Sciatic nerve (tissue), 2 donors: ENCODE results near the gene PRR33. TPM values are rescaled to one million over a fixed set of nuclear protein-coding genes. Genes with fewer than 3 reads are reported as not detected.

Source experiments
- ATAC-seq: fragments of 200-7000 bp; cut with Tn5 transposase; one replicate; pipeline ENCODE4 v1.9.1; 2020; ENCODE audit warnings: mild to moderate bottlenecking, moderate library complexity
- DNase-seq: peaks from one replicate; pipeline ENCODE4 v3.0.0-alpha.2; 2020; ENCODE audit warnings: low spot score
- intact Hi-C: fragments of 100-400 bp; cut with DNase I; formaldehyde crosslinking; loops from one replicate; pipeline ENCODE4 v1.14.2; 2022
- total RNA-seq: library from RNA; stranded (reverse); fragmentation: NEBNext Ultra II Directional; extraction: Animal tissue kit (Norgen Biotek cat#: 25700); gene quantifications from one replicate; pipeline ENCODE4 v1.2.1, GENCODE V29; 2021
- donor health status: DM: no; HTN: no; CAD: no.
- donor health status: DM: no; HTN: no; CAD: no.

The PRR33 gene
- total RNA-seq, 1 donor from 2014 or later: not detected

GRCh38 chr11:1928891-1929541 lies 37.3 kb upstream of the PRR33 start:
- DNase-seq (no peak), ATAC-seq (no peak)
- intact Hi-C loops: no loop called here

DNA sequence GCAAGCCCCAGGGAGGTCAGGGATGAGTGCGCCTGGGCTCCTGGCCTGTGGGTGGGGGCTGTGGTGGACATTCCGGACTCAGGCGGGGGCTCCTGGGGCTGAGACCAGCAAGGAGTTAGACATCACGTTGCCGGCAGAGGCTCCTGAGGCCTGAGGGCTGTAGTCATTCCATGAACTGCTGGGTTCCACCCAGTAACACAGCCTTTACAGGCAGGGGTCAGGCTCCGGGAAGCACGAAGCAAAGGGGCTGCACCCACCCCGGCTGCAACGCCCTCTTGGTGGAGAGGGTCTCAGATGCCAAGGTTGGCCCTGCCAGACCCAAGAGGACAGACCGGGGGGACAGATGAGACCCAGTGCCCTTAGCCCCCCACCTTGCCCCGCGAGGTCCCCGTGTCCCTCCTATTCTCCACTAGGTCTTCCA lies 36.8 kb upstream of the PRR33 start:
- DNase-seq: no peak
- intact Hi-C loops: no loop called here
- peak; percentile 39 for ATAC-seq

GRCh38 chr11:1927848-1928469 lies 36.3 kb upstream of the PRR33 start:
- intact Hi-C loops: no loop called here
- DNase-seq: no peak
- peak; percentile 13 for ATAC-seq

DNA sequence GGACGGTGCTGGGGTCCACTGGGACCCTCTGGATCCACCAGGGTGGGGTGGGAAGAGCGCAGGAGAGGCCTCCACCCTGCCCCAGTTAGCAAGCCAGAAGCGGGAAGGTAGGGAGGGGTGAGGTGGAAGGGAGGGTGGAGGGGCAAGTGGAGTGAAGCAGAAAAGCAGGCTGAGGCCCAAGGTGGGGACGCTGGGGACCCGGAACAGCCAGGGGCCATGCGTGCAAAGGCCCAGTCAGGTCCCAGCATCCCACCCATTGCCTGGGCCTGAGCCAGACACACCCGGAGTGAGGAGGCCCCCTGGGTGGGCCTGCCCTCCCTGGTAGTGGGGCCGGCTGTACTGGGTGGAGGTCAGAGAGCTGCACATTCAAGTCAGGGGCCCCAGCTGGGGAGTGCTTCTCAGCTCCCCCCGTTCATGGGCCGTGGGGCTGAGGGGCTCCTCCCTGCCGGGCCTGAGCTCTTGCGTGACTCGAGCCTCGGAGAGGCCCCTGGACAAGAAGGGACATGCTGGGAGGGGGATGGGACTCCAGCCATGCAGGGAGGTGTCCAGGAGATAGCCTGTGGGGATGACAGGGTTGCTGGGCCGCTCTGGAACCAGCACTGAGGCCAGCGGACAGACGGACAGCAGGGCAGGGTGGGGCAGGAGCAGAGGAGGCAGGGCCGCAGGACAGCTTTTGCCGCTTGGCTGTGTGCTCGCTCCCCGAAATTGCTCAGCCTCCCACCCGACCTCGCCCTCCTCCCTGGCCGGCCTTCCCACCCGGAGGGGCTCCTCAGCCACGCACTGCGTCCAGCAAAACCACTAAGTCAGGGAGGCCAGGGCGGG lies 35.5 kb upstream of the PRR33 start:
- ATAC-seq: peak; percentile 34
- intact Hi-C loops: no loop called here
- DNase-seq: no peak

DNA sequence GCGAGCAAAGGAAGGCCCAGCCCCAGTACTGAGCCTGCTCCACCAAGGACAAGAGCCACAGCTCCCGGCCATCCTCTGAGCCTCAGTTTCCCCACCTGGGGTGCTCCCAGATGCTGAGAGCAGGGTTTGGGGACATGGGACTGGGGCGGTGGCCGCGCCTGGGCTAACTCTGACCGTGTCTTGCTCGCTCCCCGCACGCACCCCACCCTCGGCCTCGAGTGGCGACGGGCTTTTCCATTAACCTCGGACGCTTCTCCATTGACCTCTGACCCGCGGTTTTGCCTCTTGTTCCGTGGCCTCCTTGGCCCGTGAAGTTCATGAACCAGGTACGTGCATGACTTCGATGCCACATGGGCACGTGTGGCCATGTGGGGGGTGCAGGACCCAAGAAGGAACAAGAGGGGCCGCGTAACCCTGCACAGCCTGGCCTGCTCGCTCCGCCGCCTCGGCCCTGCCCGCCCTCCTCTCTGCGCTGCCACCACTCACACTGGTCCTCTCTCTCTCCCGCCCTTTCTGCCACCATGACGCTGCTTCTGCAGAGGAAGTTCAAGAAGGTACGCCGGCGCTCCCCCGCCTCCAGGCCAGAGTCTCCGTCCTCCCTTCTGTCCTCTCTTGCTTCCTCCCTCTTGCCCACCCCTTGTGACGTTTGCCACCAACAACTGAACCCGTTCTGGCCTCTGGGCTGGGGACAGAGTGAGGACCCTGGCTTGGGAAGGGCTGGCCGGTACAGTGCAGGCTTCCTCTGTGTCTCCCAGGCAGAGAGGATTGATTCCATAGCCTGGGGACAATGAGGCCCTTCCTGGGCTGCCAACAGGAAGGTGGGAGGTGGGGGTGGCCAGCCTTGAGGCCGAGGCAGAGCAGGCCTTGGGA lies 34.7 kb upstream of the PRR33 start:
- DNase-seq: no peak
- ATAC-seq: no peak
- intact Hi-C loops: no loop called here

DNA sequence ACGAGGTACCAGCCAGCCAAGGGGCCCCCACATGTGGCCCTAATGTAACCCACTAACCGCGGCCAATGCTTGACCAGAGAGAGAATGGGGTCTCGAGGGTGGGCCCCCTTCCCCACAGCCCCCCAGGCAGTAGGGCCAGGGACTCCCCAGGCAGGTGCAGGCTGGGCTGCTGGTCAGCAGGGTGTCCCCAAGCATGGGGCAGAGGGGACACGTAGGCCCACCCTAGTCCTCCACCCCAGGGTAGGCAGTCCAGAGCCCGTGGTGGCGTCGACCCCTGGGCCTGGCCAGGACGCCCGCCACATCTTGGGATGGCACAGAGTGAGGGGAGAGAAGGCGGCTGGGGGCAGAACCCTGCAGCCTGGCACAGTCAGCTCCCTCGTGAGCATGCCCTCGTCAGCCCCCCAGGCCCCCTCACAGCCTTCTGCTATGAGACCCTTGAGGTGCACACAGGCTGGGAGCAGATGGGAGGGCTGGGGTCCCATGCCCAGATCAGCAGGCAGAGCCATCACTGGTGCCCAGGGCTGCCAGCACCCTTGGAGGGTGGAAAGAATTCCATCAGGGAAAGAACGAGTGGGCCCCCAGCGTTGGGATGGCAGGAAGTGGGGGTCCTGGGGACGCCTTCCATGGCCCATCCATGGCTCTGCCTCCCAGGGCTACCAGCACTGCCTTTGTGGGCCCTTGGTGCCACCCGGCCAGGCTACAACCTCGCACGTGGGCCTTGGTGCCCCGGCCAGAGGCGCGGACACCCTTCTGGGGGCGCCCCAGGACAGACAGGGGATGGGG lies 33.9 kb upstream of the PRR33 start:
- DNase-seq (no peak), ATAC-seq (no peak)
- intact Hi-C loops: no loop called here

DNA sequence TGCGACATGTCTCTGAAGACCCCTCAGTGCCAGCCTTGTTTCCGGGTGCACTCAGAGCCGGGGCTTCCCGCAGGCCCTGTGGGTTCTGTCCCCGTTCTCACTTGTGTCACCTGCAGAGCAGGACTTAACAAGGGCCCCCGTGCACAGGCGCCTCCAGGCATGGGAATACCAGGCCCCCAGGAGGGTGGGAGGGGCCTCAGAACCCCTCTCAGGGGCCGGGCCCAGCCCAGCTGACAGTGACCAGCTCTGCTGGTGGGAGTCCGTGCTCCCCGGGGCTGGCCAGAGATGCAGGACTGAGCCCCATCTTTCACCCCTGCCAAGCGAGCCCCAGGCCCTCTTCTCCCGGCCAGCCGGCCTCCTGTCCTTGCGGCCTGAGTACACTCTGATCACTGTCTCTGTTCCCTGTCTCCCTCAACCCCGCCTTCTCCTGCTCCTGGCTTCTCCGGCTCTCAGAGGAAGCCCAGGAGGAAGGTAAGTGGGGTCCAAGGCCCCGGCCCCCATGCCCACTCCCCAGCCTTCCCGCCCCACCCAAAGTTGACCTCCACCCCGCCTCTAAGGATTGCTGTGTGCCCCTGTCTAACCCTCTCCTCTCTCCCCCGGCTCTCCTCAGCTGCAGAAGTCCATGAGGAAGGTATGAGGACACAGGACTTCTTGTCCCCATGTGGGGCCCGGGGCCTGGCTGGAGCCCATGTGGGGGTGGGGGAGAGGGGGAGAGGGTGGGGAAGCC lies 33.1 kb upstream of the PRR33 start:
- ATAC-seq (no peak), DNase-seq (no peak)
- intact Hi-C loops: no loop called here

- ATAC-seq (no peak), DNase-seq (no peak)
- intact Hi-C loops: no loop called here
These were observed 32.5 kb upstream of the PRR33 start for GRCh38 chr11:1924181-1924580.

GRCh38 chr11:1923201-1923956 lies 31.7 kb upstream of the PRR33 start:
- no peak for ATAC-seq
- peak; percentile 41 for DNase-seq
- intact Hi-C loops: no loop called here

- DNase-seq: no peak
- intact Hi-C loops: no loop called here
- peak; percentile 4 for ATAC-seq
These were observed 30.9 kb upstream of the PRR33 start for GRCh38 chr11:1922481-1923081.

- DNase-seq (no peak), ATAC-seq (peak; percentile 54)
These were observed 30.0 kb upstream of the PRR33 start for GRCh38 chr11:1921574-1922141.

DNA sequence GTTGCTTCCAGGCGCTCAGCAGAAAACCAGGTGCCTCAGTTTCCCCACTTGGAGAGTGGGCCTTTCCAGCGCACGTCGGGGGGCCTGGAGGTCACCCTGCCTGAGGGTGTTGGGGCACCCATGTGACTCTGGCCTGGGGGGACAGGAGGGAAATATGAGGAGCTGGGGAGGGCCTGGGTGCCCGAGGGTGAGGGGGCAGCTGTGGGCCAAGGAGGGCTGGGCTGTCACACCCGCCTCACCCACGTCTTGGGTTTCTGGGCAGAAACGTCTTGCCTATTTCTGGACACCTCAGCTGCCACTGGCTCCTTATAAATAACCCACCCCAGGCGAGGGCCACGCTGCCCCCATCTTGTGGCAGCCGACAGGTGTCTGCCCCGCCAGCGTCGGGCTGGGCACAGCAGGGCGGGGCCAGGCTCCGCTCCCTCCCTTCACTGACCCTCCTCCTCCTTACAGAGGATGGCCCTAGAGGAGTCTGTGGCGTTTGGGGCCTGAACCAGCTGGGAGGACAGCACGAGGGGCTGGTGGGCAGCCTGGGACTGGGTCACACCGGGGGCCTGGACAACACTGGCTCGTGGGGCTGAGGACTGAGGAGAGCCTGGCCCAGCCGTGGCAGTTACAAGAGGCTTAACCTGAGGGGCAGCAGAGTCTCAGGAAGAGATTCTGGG lies 29.3 kb upstream of the PRR33 start:
- DNase-seq (no peak), ATAC-seq (peak; percentile 41)
- intact Hi-C loops: no loop called here

More at GRCh38 chr11:1921574-1922141, 30.0 kb upstream of the PRR33 start:
- intact Hi-C loops: no loop called here

GRCh38 chr11:1920128-1920908 lies 28.6 kb upstream of the PRR33 start:
- ATAC-seq (no peak), DNase-seq (no peak)
- intact Hi-C loops: no loop called here

- intact Hi-C loops: loop anchor here (5.0 kb wide), 1 partner anchor 788 kb away; no protein-coding TSS in a partner anchor
- ATAC-seq (no peak), DNase-seq (no peak)
These were observed 27.9 kb upstream of the PRR33 start, which contains the start of gene TNNT3 for GRCh38 chr11:1919391-1920127. TNNT3 (plus strand) TSS chr11:1919703; CDS start chr11:1922875, 3,172 bp downstream.
